ENCODE data around the gene FAM216A.

FAM216A gene

GRCh38 chr12:110431957-110432587 is 36.6 kb upstream of the FAM216A start:
- no peak for TF ChIP-seq CTCF (IDR thresholded peaks at IDR 0.05)
- Mint-ChIP-seq H3K4me1 (no peaks in the 10 kb centered on the region), H3K4me3 (no peak overlapping the region), H3K36me3 (ENCODE audit: low read depth) (peaks cover 39% of the 10 kb centered on the region), H3K27ac (no peak overlapping the region), H3K27me3 (ENCODE audit: low read depth, poor library complexity) (peaks cover 5% of the 10 kb centered on the region), H3K9me3 (no peaks in the 10 kb centered on the region)
- no peak for DNase-seq

GRCh38 chr12:110436231-110436630 is 32.4 kb upstream of the FAM216A start:
- no peaks in the 10 kb centered on the region for H3K4me1 Mint-ChIP-seq
- DNase-seq: no peak
- H3K4me3 Mint-ChIP-seq: no peak overlapping the region
- peaks cover 64% of the 10 kb centered on the region for H3K36me3 Mint-ChIP-seq (ENCODE audit: low read depth)
- H3K27me3 Mint-ChIP-seq (ENCODE audit: low read depth, poor library complexity): no peaks in the 10 kb centered on the region
- no peaks in the 10 kb centered on the region for H3K9me3 Mint-ChIP-seq
- no peak overlapping the region for H3K27ac Mint-ChIP-seq
- TF ChIP-seq CTCF (IDR thresholded peaks at IDR 0.05): no peak

GRCh38 chr12:110444455-110444854 is 24.2 kb upstream of the FAM216A start:
- Mint-ChIP-seq H3K36me3 (ENCODE audit: low read depth) (peaks cover 50% of the 10 kb centered on the region), H3K27me3 (ENCODE audit: low read depth, poor library complexity) (no peaks in the 10 kb centered on the region), H3K27ac (no peak overlapping the region), H3K4me3 (no peak overlapping the region), H3K4me1 (peaks cover 13% of the 10 kb centered on the region), H3K9me3 (no peaks in the 10 kb centered on the region)
- DNase-seq: no peak
- no peak for TF ChIP-seq CTCF (IDR thresholded peaks at IDR 0.05)

- H3K4me1 Mint-ChIP-seq: peaks cover 21% of the 10 kb centered on the region
- peak within 1 kb of the TSS; percentile 99 for H3K27ac Mint-ChIP-seq
- peaks cover 46% of the 10 kb centered on the region for H3K36me3 Mint-ChIP-seq (ENCODE audit: low read depth)
- H3K27me3 Mint-ChIP-seq (ENCODE audit: low read depth, poor library complexity): peaks cover 3% of the 10 kb centered on the region
- H3K9me3 Mint-ChIP-seq: no peaks in the 10 kb centered on the region
- TF ChIP-seq CTCF (IDR thresholded peaks at IDR 0.05): peak; percentile 73
- H3K4me3 Mint-ChIP-seq: peak within 1 kb of the TSS; percentile 100
- DNase-seq: peak; percentile 92
These were observed 18.7 kb upstream of the FAM216A start, which contains the start of gene ARPC3 for GRCh38 chr12:110449799-110450497. TSS of gene ARPC3 (minus strand) at chr12:110450337. CDS start at chr12:110450260, 77 bp downstream.

GRCh38 chr12:110451263-110451662 is 17.4 kb upstream of the FAM216A start:
- DNase-seq: no peak
- peaks cover 45% of the 10 kb centered on the region for H3K36me3 Mint-ChIP-seq (ENCODE audit: low read depth)
- no peaks in the 10 kb centered on the region for H3K9me3 Mint-ChIP-seq
- peaks cover 3% of the 10 kb centered on the region for H3K27me3 Mint-ChIP-seq (ENCODE audit: low read depth, poor library complexity)
- peak overlapping the region; percentile 87 for H3K27ac Mint-ChIP-seq
- TF ChIP-seq CTCF (IDR thresholded peaks at IDR 0.05): no peak
- peak overlapping the region; percentile 45 for H3K4me3 Mint-ChIP-seq
- H3K4me1 Mint-ChIP-seq: peaks cover 21% of the 10 kb centered on the region

Data from nephron progenitor cell (in vitro differentiated cells).